HepG2 (cell line): ENCODE results near the gene CHRNG. TPM values are rescaled to one million over a fixed set of nuclear protein-coding genes. Genes with fewer than 3 reads are reported as not detected.

Source experiments
- ETS1 ChIP-seq: sonication (generic); formaldehyde crosslinking; IDR thresholded peaks from 2 replicates; pipeline ENCODE4 v1.4.0; 2020; ENCODE audit warnings: missing genetic modification reagents
- HNF1A ChIP-seq, 2 experiments: sonication (generic) in 1 of 2; formaldehyde crosslinking in 1 of 2; IDR thresholded peaks; 2 replicates each; pipeline versions ENCODE4 v1.4.0 to v1.6.1; 2016 to 2020; ENCODE audit warnings: borderline replicate concordance in 1 of 2, low read depth in 1 of 2, mild to moderate bottlenecking in 1 of 2, missing genetic modification reagents in 1 of 2
- KMT2A ChIP-seq: sonication (generic); formaldehyde crosslinking; IDR thresholded peaks from 2 replicates; pipeline ENCODE4 v1.4.0; 2020; ENCODE audit warnings: missing genetic modification reagents
- PHF21A ChIP-seq: sonication (generic); formaldehyde crosslinking; IDR thresholded peaks from 2 replicates; pipeline ENCODE4 v1.5.0; 2020; ENCODE audit warnings: mild to moderate bottlenecking, missing genetic modification reagents
- RXRA ChIP-seq: sonication (generic); formaldehyde crosslinking; IDR thresholded peaks from 2 replicates; pipeline ENCODE4 v1.5.1; 2020; ENCODE audit warnings: missing genetic modification reagents
- SIN3B ChIP-seq: fragments of 150-350 bp; IDR thresholded peaks from 2 replicates; pipeline ENCODE4 v1.6.1; 2014; ENCODE audit warnings: low read length
- TCF7 ChIP-seq: sonication (generic); IDR thresholded peaks from 2 replicates; pipeline ENCODE4 v1.6.1; 2016; ENCODE audit warnings: antibody characterized with exemption, low read depth
- TEAD2 ChIP-seq: sonication (generic); formaldehyde crosslinking; IDR thresholded peaks from 2 replicates; pipeline ENCODE4 v1.9.0; 2021; ENCODE audit warnings: missing genetic modification reagents
- YY1 ChIP-seq: IDR thresholded peaks from 2 replicates; pipeline ENCODE4 v1.6.1; 2011; ENCODE audit warnings: low read length, low read depth, moderate library complexity, mild to moderate bottlenecking; ENCODE audit not compliant: insufficient read depth, insufficient replicate concordance
- polyA plus RNA-seq, 8 experiments: library from polyadenylated mRNA; depleted of rRNA in 3 of 8; stranded (reverse) in 7 of 8; unstranded in 1 of 8; fragments of >200 nt; fragmentation: Illumina TruSeq in 4 of 8; extraction: Trizol in 4 of 8; gene quantifications; 2 replicates each; pipeline versions ENCODE4 v1.2.1 to v1.2.3, GENCODE V29; 2011 to 2016; ENCODE audit warnings: low read depth in 4 of 8, missing spikeins in 1 of 8, mixed read lengths in 1 of 8; ENCODE audit not compliant: insufficient read depth in 1 of 8
- total RNA-seq, 5 experiments: library from RNA; depleted of rRNA; stranded (reverse); fragments of >200 nt; fragmentation: Illumina TruSeq; extraction: Trizol; gene quantifications; 2 replicates each; pipeline ENCODE4 v1.2.3, GENCODE V29; 2016; ENCODE audit warnings: low read depth in 1 of 5
- TF ChIP-seq, protein P1 (sequence below): sonication (generic); formaldehyde crosslinking; IDR thresholded peaks from 2 replicates; pipeline ENCODE4 v1.9.0; 2021; ENCODE audit warnings: mild to moderate bottlenecking, missing genetic modification reagents
- TF ChIP-seq, protein P2 (sequence below): sonication (generic); formaldehyde crosslinking; IDR thresholded peaks from 2 replicates; pipeline ENCODE4 v1.5.1; 2020; ENCODE audit warnings: mild to moderate bottlenecking, missing genetic modification reagents, moderate library complexity

The CHRNG gene
- total and polyA plus RNA-seq, 2 of the 13 experiments (the other 11 are each of a cell fraction or from before 2014, with no cell fraction given) = not detected

GRCh38 chr2:232574674-232575403, 35.3 kb downstream of the CHRNG start (continued):
- TF ChIP-seq PHF21A (CRISPR knock-in tag) (peak; percentile 74; the same call in 1 of the 2 replicates), TCF7 (no peak), KMT2A (CRISPR knock-in tag) (no peak), SIN3B (no peak), TEAD2 (CRISPR knock-in tag) (no peak), HNF1A (IDR thresholded peaks at IDR 0.05; ENCODE audit: low read depth) (no peak), HNF1A (CRISPR knock-in tag; IDR thresholded peaks at IDR 0.05; ENCODE audit: borderline replicate concordance) (no peak), RXRA (CRISPR knock-in tag) (no peak), ETS1 (CRISPR knock-in tag) (no peak), YY1 (no peak)
- TF ChIP-seq, protein P1, sequence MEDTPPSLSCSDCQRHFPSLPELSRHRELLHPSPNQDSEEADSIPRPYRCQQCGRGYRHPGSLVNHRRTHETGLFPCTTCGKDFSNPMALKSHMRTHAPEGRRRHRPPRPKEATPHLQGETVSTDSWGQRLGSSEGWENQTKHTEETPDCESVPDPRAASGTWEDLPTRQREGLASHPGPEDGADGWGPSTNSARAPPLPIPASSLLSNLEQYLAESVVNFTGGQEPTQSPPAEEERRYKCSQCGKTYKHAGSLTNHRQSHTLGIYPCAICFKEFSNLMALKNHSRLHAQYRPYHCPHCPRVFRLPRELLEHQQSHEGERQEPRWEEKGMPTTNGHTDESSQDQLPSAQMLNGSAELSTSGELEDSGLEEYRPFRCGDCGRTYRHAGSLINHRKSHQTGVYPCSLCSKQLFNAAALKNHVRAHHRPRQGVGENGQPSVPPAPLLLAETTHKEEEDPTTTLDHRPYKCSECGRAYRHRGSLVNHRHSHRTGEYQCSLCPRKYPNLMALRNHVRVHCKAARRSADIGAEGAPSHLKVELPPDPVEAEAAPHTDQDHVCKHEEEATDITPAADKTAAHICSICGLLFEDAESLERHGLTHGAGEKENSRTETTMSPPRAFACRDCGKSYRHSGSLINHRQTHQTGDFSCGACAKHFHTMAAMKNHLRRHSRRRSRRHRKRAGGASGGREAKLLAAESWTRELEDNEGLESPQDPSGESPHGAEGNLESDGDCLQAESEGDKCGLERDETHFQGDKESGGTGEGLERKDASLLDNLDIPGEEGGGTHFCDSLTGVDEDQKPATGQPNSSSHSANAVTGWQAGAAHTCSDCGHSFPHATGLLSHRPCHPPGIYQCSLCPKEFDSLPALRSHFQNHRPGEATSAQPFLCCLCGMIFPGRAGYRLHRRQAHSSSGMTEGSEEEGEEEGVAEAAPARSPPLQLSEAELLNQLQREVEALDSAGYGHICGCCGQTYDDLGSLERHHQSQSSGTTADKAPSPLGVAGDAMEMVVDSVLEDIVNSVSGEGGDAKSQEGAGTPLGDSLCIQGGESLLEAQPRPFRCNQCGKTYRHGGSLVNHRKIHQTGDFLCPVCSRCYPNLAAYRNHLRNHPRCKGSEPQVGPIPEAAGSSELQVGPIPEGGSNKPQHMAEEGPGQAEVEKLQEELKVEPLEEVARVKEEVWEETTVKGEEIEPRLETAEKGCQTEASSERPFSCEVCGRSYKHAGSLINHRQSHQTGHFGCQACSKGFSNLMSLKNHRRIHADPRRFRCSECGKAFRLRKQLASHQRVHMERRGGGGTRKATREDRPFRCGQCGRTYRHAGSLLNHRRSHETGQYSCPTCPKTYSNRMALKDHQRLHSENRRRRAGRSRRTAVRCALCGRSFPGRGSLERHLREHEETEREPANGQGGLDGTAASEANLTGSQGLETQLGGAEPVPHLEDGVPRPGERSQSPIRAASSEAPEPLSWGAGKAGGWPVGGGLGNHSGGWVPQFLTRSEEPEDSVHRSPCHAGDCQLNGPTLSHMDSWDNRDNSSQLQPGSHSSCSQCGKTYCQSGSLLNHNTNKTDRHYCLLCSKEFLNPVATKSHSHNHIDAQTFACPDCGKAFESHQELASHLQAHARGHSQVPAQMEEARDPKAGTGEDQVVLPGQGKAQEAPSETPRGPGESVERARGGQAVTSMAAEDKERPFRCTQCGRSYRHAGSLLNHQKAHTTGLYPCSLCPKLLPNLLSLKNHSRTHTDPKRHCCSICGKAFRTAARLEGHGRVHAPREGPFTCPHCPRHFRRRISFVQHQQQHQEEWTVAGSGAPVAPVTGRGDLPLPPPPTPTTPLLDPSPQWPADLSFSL (CRISPR knock-in tag) = no peak
- TF ChIP-seq, protein P2, sequence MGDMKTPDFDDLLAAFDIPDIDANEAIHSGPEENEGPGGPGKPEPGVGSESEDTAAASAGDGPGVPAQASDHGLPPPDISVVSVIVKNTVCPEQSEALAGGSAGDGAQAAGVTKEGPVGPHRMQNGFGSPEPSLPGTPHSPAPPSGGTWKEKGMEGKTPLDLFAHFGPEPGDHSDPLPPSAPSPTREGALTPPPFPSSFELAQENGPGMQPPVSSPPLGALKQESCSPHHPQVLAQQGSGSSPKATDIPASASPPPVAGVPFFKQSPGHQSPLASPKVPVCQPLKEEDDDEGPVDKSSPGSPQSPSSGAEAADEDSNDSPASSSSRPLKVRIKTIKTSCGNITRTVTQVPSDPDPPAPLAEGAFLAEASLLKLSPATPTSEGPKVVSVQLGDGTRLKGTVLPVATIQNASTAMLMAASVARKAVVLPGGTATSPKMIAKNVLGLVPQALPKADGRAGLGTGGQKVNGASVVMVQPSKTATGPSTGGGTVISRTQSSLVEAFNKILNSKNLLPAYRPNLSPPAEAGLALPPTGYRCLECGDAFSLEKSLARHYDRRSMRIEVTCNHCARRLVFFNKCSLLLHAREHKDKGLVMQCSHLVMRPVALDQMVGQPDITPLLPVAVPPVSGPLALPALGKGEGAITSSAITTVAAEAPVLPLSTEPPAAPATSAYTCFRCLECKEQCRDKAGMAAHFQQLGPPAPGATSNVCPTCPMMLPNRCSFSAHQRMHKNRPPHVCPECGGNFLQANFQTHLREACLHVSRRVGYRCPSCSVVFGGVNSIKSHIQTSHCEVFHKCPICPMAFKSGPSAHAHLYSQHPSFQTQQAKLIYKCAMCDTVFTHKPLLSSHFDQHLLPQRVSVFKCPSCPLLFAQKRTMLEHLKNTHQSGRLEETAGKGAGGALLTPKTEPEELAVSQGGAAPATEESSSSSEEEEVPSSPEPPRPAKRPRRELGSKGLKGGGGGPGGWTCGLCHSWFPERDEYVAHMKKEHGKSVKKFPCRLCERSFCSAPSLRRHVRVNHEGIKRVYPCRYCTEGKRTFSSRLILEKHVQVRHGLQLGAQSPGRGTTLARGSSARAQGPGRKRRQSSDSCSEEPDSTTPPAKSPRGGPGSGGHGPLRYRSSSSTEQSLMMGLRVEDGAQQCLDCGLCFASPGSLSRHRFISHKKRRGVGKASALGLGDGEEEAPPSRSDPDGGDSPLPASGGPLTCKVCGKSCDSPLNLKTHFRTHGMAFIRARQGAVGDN (CRISPR knock-in tag) = no peak
